Measurements from ENCODE around the gene SMYD3.

SMYD3 gene

DNA sequence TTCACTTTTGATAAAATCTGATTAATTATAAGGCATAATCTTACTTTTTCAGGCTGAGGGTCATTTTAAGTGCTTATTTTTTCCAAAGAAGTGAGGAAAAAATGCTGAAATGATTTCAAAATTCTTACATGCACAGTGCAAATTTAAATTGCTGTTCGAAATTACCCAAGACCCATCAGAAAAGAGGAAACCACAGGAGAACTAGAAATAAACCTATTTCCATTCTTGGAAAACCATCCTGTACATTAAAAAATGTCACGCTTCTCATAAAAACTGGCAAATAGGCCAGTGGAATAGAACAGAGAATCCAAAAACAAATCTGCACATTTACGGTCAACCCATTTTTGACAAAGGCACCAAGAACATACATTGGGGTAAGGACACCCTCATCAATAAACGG is 414.9 kb downstream of the SMYD3 start:
- Histone ChIP-seq H3K79me2 (ENCODE audit: insufficient read depth, low read depth) (no peaks in the 10 kb centered on the region), H2AFZ (ENCODE audit: low read depth) (no peak overlapping the region), H3K9ac (no peak overlapping the region), H3K36me3 (ENCODE audit: insufficient read depth) (no peaks in the 10 kb centered on the region), H4K20me1 (ENCODE audit: insufficient read depth) (no peaks in the 10 kb centered on the region), H3K4me1 (ENCODE audit: low read depth, poor library complexity, severe bottlenecking) (no peaks in the 10 kb centered on the region), H3K27me3 (ENCODE audit: insufficient read depth, low read depth) (no peaks in the 10 kb centered on the region), H3K27ac (no peak overlapping the region), H3K4me3 (IDR thresholded peaks at IDR 0.05; ENCODE audit: insufficient read depth, low read depth, low read length) (no peak overlapping the region), H3K4me2 (no peak overlapping the region)
- TF ChIP-seq, protein P1, sequence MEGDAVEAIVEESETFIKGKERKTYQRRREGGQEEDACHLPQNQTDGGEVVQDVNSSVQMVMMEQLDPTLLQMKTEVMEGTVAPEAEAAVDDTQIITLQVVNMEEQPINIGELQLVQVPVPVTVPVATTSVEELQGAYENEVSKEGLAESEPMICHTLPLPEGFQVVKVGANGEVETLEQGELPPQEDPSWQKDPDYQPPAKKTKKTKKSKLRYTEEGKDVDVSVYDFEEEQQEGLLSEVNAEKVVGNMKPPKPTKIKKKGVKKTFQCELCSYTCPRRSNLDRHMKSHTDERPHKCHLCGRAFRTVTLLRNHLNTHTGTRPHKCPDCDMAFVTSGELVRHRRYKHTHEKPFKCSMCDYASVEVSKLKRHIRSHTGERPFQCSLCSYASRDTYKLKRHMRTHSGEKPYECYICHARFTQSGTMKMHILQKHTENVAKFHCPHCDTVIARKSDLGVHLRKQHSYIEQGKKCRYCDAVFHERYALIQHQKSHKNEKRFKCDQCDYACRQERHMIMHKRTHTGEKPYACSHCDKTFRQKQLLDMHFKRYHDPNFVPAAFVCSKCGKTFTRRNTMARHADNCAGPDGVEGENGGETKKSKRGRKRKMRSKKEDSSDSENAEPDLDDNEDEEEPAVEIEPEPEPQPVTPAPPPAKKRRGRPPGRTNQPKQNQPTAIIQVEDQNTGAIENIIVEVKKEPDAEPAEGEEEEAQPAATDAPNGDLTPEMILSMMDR (conservative IDR thresholded peaks at IDR 0.05; ENCODE audit: low read depth, low read length) = no peak

DNA sequence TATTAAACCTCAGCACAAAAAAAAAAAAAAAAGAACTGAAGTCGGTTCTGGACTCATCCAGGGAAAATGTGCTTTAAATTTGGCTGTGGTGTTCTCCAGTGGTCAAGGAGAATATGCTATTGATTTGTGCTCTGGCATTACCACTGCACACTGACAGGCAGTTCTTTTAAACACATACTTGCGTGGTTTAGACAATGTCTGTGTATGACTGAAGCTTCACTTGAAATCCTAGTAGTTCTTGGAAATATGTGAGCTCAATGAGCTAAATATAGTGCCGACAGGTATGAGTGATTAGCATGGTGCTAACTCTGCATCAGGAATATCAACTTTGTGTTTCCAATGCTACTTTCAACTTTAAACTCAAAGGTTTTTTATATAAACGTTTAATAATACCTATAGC is 415.6 kb downstream of the SMYD3 start:
- Histone ChIP-seq H3K36me3 (ENCODE audit: insufficient read depth) (no peaks in the 10 kb centered on the region), H2AFZ (ENCODE audit: low read depth) (no peak overlapping the region), H3K27me3 (ENCODE audit: insufficient read depth, low read depth) (no peaks in the 10 kb centered on the region), H3K9ac (no peak overlapping the region), H3K4me3 (IDR thresholded peaks at IDR 0.05; ENCODE audit: insufficient read depth, low read depth, low read length) (no peak overlapping the region), H3K4me2 (no peak overlapping the region), H4K20me1 (ENCODE audit: insufficient read depth) (no peaks in the 10 kb centered on the region), H3K27ac (no peak overlapping the region), H3K4me1 (ENCODE audit: low read depth, poor library complexity, severe bottlenecking) (no peaks in the 10 kb centered on the region), H3K79me2 (ENCODE audit: insufficient read depth, low read depth) (no peaks in the 10 kb centered on the region)
- TF ChIP-seq, protein P1 (conservative IDR thresholded peaks at IDR 0.05; ENCODE audit: low read depth, low read length) = no peak

DNA sequence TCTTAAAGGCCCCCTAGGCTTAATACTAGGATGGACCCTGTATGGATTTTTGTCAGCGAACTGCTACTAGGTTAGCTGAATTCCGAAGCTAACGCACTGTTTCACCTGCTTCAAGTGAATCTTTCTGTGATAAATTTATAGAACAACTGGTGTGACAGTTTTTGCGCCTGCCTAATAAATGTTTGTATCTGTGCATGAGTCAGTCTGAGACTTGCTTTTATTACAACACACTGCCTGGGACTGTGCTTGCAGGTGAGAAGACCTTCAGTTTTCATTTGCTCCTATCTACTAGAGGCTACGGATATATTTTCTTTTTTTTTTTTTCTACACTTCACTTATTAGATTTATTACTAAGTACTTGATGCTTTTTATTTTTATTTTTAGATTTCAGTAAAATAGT is 420.9 kb downstream of the SMYD3 start:
- H3K27me3 ChIP-seq (ENCODE audit: insufficient read depth, low read depth) = no peaks in the 10 kb centered on the region

DNA sequence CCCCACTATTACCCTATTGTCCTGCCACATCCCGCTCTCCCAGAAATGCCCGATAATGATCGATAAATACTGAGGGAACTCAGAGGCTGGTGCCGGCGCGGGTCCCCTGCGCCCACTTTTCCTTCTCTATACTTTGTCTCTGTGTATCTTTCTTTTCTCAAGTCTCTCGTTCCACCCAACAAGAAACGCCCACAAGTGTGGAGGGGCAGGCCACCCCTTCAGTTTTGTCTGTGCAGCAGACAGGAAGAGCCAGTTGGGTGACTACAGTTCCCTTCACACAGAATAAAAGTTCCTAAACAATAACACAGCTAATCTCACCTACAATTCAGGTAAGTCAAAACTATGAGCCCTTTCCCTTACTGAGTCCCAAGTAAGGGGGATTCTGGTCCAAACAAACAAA is 423.7 kb downstream of the SMYD3 start:
- Histone ChIP-seq H3K4me3 (IDR thresholded peaks at IDR 0.05; ENCODE audit: insufficient read depth, low read depth, low read length) (no peak overlapping the region), H2AFZ (ENCODE audit: low read depth) (no peak overlapping the region), H3K27ac (no peak overlapping the region), H4K20me1 (ENCODE audit: insufficient read depth) (no peaks in the 10 kb centered on the region), H3K79me2 (ENCODE audit: insufficient read depth, low read depth) (no peaks in the 10 kb centered on the region), H3K9ac (no peak overlapping the region), H3K4me2 (no peak overlapping the region), H3K4me1 (ENCODE audit: low read depth, poor library complexity, severe bottlenecking) (no peaks in the 10 kb centered on the region), H3K36me3 (ENCODE audit: insufficient read depth) (no peaks in the 10 kb centered on the region), H3K27me3 (ENCODE audit: insufficient read depth, low read depth) (no peaks in the 10 kb centered on the region)
- TF ChIP-seq, protein P1 (conservative IDR thresholded peaks at IDR 0.05; ENCODE audit: low read depth, low read length) = no peak

More for the DNA sequence above, 420.9 kb downstream of the SMYD3 start:
- Histone ChIP-seq H3K4me1 (ENCODE audit: low read depth, poor library complexity, severe bottlenecking) (no peaks in the 10 kb centered on the region), H4K20me1 (ENCODE audit: insufficient read depth) (no peaks in the 10 kb centered on the region), H3K9ac (no peak overlapping the region), H2AFZ (ENCODE audit: low read depth) (no peak overlapping the region), H3K27ac (no peak overlapping the region), H3K4me3 (IDR thresholded peaks at IDR 0.05; ENCODE audit: insufficient read depth, low read depth, low read length) (no peak overlapping the region), H3K36me3 (ENCODE audit: insufficient read depth) (no peaks in the 10 kb centered on the region), H3K4me2 (no peak overlapping the region), H3K79me2 (ENCODE audit: insufficient read depth, low read depth) (no peaks in the 10 kb centered on the region)
- TF ChIP-seq, protein P1 (conservative IDR thresholded peaks at IDR 0.05; ENCODE audit: low read depth, low read length) = no peak
